Keratinocyte (primary cell): ENCODE results near the gene BACE1-AS. TPM values are rescaled to one million over a fixed set of nuclear protein-coding genes. Genes with fewer than 3 reads are reported as not detected.

ENCODE experiments used
- DNase-seq: peaks from one replicate; pipeline ENCODE4 v3.0.0-alpha.2; 2011; ENCODE audit warnings: low read depth, missing footprints, low spot score
- FAIRE-seq: peaks from 2 replicates; lab custom pipeline; 2011; peaks lifted over from hg19 to GRCh38; lab: Jason Lieb, UNC
- H2AFZ ChIP-seq: 2 replicates; pipeline ENCODE4 v1.6.0; 2012; ENCODE audit warnings: low read length, control low read depth, inconsistent platforms; ENCODE audit not compliant: control insufficient read depth
- H3K27ac ChIP-seq: 2 replicates; pipeline ENCODE4 v1.5.1; 2011; ENCODE audit warnings: low read length; ENCODE audit not compliant: control insufficient read depth, insufficient read depth
- H3K27me3 ChIP-seq: 3 replicates; pipeline ENCODE4 v1.6.0; 2011; ENCODE audit warnings: low read length; ENCODE audit not compliant: control insufficient read depth, insufficient read depth; ENCODE audit errors: extremely low read depth
- H3K36me3 ChIP-seq, 2 experiments: 2 replicates in 1 of 2; 3 replicates in 1 of 2; pipeline ENCODE4 v1.5.1; 2011; ENCODE audit warnings: low read length in 2 of 2, mild to moderate bottlenecking in 1 of 2; ENCODE audit not compliant: control insufficient read depth in 2 of 2, insufficient read depth in 2 of 2; ENCODE audit errors: extremely low read depth in 1 of 2
- H3K4me1 ChIP-seq: 3 replicates; pipeline ENCODE4 v1.5.1; 2011; ENCODE audit warnings: low read length; ENCODE audit not compliant: control insufficient read depth, insufficient read depth; ENCODE audit errors: extremely low read depth
- H3K4me2 ChIP-seq: 3 replicates; pipeline ENCODE4 v1.6.0; 2011; ENCODE audit warnings: low read depth, low read length; ENCODE audit not compliant: control insufficient read depth, insufficient read depth; ENCODE audit errors: extremely low read depth
- H3K4me3 ChIP-seq, 3 experiments: fragments of 200-600 bp in 1 of 3; sonication (generic) in 1 of 3; 2 replicates in 2 of 3; 3 replicates in 1 of 3; pipeline ENCODE4 v1.5.1; 2011 to 2016; ENCODE audit warnings: low read length in 3 of 3, mild to moderate bottlenecking in 3 of 3, control low read depth in 2 of 3, inconsistent platforms in 1 of 3, low read depth in 1 of 3, mixed read lengths in 1 of 3, mixed run types in 1 of 3, moderate library complexity in 1 of 3; ENCODE audit not compliant: control insufficient read depth in 2 of 3, insufficient read depth in 2 of 3; ENCODE audit errors: extremely low read depth in 1 of 3
- H3K79me2 ChIP-seq: 2 replicates; pipeline ENCODE4 v1.6.0; 2012; ENCODE audit warnings: low read length; ENCODE audit not compliant: control insufficient read depth, insufficient read depth
- H3K9ac ChIP-seq: 3 replicates; pipeline ENCODE4 v1.6.0; 2011; ENCODE audit warnings: low read length; ENCODE audit not compliant: control insufficient read depth, insufficient read depth; ENCODE audit errors: extremely low read depth
- H3K9me1 ChIP-seq: 3 replicates; pipeline ENCODE4 v1.6.0; 2011; ENCODE audit warnings: low read length; ENCODE audit not compliant: control insufficient read depth, insufficient read depth; ENCODE audit errors: extremely low read depth
- H3K9me3 ChIP-seq: 2 replicates; pipeline ENCODE4 v1.5.1; 2012; ENCODE audit warnings: low read depth, low read length; ENCODE audit not compliant: control insufficient read depth
- H4K20me1 ChIP-seq: 3 replicates; pipeline ENCODE4 v1.6.0; 2011; ENCODE audit warnings: low read length; ENCODE audit not compliant: control insufficient read depth, insufficient read depth; ENCODE audit errors: extremely low read depth
- CTCF ChIP-seq, 3 experiments: IDR thresholded peaks in 1 of 3; conservative IDR thresholded peaks in 1 of 3; optimal IDR thresholded peaks in 1 of 3; 2 replicates in 2 of 3; 3 replicates in 1 of 3; pipeline versions ENCODE3 to v1.5.1; 2011; ENCODE audit warnings: low read length in 3 of 3, mild to moderate bottlenecking in 3 of 3, moderate library complexity in 2 of 3, control low read depth in 1 of 3, inconsistent platforms in 1 of 3; ENCODE audit not compliant: insufficient read depth in 2 of 3; ENCODE audit errors: extremely low read depth in 1 of 3
- EZH2 ChIP-seq: IDR thresholded peaks from one replicate; pipeline ENCODE4 v1.6.1; 2012; ENCODE audit warnings: inconsistent platforms, mild to moderate bottlenecking, low read length, moderate library complexity
- dilution Hi-C: fragments of 300-500 bp; cut with MboI; formaldehyde crosslinking; loops from one replicate; pipeline ENCODE4 v1.7.0; 2020; ENCODE audit warnings: low sequenced_read_pairs; ENCODE audit not compliant: extremely low pct_ligation_motif_present
- polyA plus RNA-seq, 5 experiments: library from polyadenylated mRNA; depleted of rRNA in 3 of 5; stranded (reverse) in 3 of 5; stranded (forward) in 1 of 5; unstranded in 1 of 5; fragments of >200 nt; gene quantifications; 1 replicate in 1 of 5; 2 replicates in 3 of 5; 3 replicates in 1 of 5; pipeline versions ENCODE4 v1.2.1 to v1.2.3, GENCODE V29; 2011 to 2012; ENCODE audit warnings: missing spikeins in 2 of 5, low read depth in 1 of 5, low replicate concordance in 1 of 5

The BACE1-AS gene
- polyA plus RNA-seq, 1 donor (not counting 4 experiments of a cell fraction or from before 2014, with no cell fraction given): 2.2 TPM

GRCh38 chr11:117281159-117281558 is 10.0 kb upstream of the BACE1-AS start:
- H3K9me3 ChIP-seq: no peaks in the 10 kb centered on the region
- H3K4me2 ChIP-seq: peak overlapping the region; percentile 69
- peak; percentile 56 for DNase-seq
- TF ChIP-seq CTCF (optimal IDR thresholded peaks at IDR 0.05 in 1 of 3, IDR thresholded peaks at IDR 0.05 in 1 of 3, conservative IDR thresholded peaks at IDR 0.05 in 1 of 3; ENCODE audit: extremely low read depth in 1 of 3, insufficient read depth in 2 of 3, low read length in 3 of 3): no peak
- no peak for TF ChIP-seq EZH2
- peak; percentile 88 for FAIRE-seq
- peak overlapping the region; percentile 70 for H3K27ac ChIP-seq
- H3K79me2 ChIP-seq: no peaks in the 10 kb centered on the region
- H4K20me1 ChIP-seq: peaks cover 2% of the 10 kb centered on the region
- no peaks in the 10 kb centered on the region for H3K9me1 ChIP-seq
- dilution Hi-C loops: no loop called here
- peaks cover 17% of the 10 kb centered on the region for H3K4me1 ChIP-seq
- H3K9ac ChIP-seq: no peak overlapping the region
- peak overlapping the region in 1 of 3 experiments; percentile 11 for H3K4me3 ChIP-seq
- H2AFZ ChIP-seq: peak overlapping the region; percentile 20
- no peaks in the 10 kb centered on the region for H3K27me3 ChIP-seq
- H3K36me3 ChIP-seq: peaks cover 5 to 10% of the 10 kb centered on the region in 2 experiments

GRCh38 chr11:117281869-117282268 is 9.3 kb upstream of the BACE1-AS start:
- H3K4me1 ChIP-seq: peaks cover 17% of the 10 kb centered on the region
- TF ChIP-seq CTCF (optimal IDR thresholded peaks at IDR 0.05 in 1 of 3, IDR thresholded peaks at IDR 0.05 in 1 of 3, conservative IDR thresholded peaks at IDR 0.05 in 1 of 3; ENCODE audit: extremely low read depth in 1 of 3, insufficient read depth in 2 of 3, low read length in 3 of 3) (no peak), EZH2 (no peak)
- H3K79me2 ChIP-seq: no peaks in the 10 kb centered on the region
- H4K20me1 ChIP-seq: peaks cover 2% of the 10 kb centered on the region
- peaks cover 5 to 10% of the 10 kb centered on the region in 2 experiments for H3K36me3 ChIP-seq
- FAIRE-seq: no peak
- peak overlapping the region; percentile 69 for H3K4me2 ChIP-seq
- dilution Hi-C loops: no loop called here
- no peaks in the 10 kb centered on the region for H3K9me3 ChIP-seq
- no peak overlapping the region for H3K9ac ChIP-seq
- H3K27me3 ChIP-seq: no peaks in the 10 kb centered on the region
- no peak for DNase-seq
- H3K4me3 ChIP-seq: no peak overlapping the region
- no peak overlapping the region for H3K27ac ChIP-seq
- no peaks in the 10 kb centered on the region for H3K9me1 ChIP-seq
- no peak overlapping the region for H2AFZ ChIP-seq
